Activated CD4-positive, alpha-beta T cell treated with anti-CD3 and anti-CD28 coated beads, Interleukin-2, amount 50 U/mL, for 4 hours (primary cell): ENCODE data around the gene TRIM15.
"Not testable (repeated sequence)": the region's sequence is repeated elsewhere in the genome, so short reads cannot be mapped to it uniquely, and the experiment has no call there.

Experiments
- DNase-seq, 2 experiments: peaks; one replicate each; pipeline ENCODE4 v3.0.0-alpha.2; 2020

Gene TRIM15

GRCh38 chr6:30200551-30201281, 37.4 kb downstream of the TRIM15 start:
- DNase-seq = no peak

- no peak for DNase-seq
These were observed 39.0 kb downstream of the TRIM15 start for GRCh38 chr6:30202366-30202765.

- DNase-seq = no peak
These were observed 40.8 kb downstream of the TRIM15 start for GRCh38 chr6:30204116-30204515.

- no peak for DNase-seq
These were observed 42.8 kb downstream of the TRIM15 start for GRCh38 chr6:30206152-30206551.

GRCh38 chr6:30206799-30207618, 43.7 kb downstream of the TRIM15 start:
- DNase-seq = no peak

- no peak for DNase-seq
These were observed 44.4 kb downstream of the TRIM15 start for GRCh38 chr6:30207619-30208295.

GRCh38 chr6:30211306-30211705, 48.0 kb downstream of the TRIM15 start:
- DNase-seq = no peak

GRCh38 chr6:30211899-30212298, 48.6 kb downstream of the TRIM15 start:
- DNase-seq = no peak

- peak; percentile 94 to 95 for DNase-seq
These were observed 49.7 kb downstream of the TRIM15 start, which contains the start of gene TRIM26 for GRCh38 chr6:30212865-30213666. TSS of gene TRIM26 (minus strand) at chr6:30213406. CDS start at chr6:30199103, 14,303 bp downstream.

GRCh38 chr6:30213667-30213956, 50.3 kb downstream of the TRIM15 start:
- DNase-seq = no peak

GRCh38 chr6:30213957-30214656, 50.8 kb downstream of the TRIM15 start:
- peak; percentile 51 to 53 for DNase-seq

- DNase-seq = no peak
These were observed 51.3 kb downstream of the TRIM15 start for GRCh38 chr6:30214657-30214982.

- no peak for DNase-seq
These were observed 52.8 kb downstream of the TRIM15 start for GRCh38 chr6:30216096-30216495.

GRCh38 chr6:30219244-30219643, 55.9 kb downstream of the TRIM15 start:
- DNase-seq = peak; percentile 28 to 37

GRCh38 chr6:30221395-30221794, 58.0 kb downstream of the TRIM15 start:
- DNase-seq = not testable (repeated sequence)

GRCh38 chr6:30221956-30222355, 58.6 kb downstream of the TRIM15 start:
- DNase-seq = not testable (repeated sequence)
